Thoracic aorta (tissue), 2 donors: Measurements from ENCODE around the gene CDH2. TPM values are rescaled to one million over a fixed set of nuclear protein-coding genes. Genes with fewer than 3 reads are reported as not detected.

ENCODE experiments used
- ATAC-seq: fragments of 150-250 bp; one replicate; pipeline ENCODE4 v1.8.0; 2017; ENCODE audit warnings: low read depth; ENCODE audit not compliant: insufficient number of reproducible peaks, low FRiP score
- DNase-seq: peaks from one replicate; pipeline ENCODE4 v3.0.0-alpha.2; 2020; ENCODE audit warnings: low spot score
- H3K27ac ChIP-seq, 2 donors: fragments of 200-600 bp; sonication (generic); 1 replicate in 1 of 2; 2 replicates in 1 of 2; pipeline ENCODE4 v1.5.1; 2016; ENCODE audit warnings: mild to moderate bottlenecking in 2 of 2, moderate library complexity in 2 of 2
- H3K27me3 ChIP-seq: fragments of 200-600 bp; sonication (generic); replicated peaks from 2 replicates; pipeline ENCODE4 v1.6.0; 2016; ENCODE audit warnings: mild to moderate bottlenecking; ENCODE audit not compliant: insufficient read depth
- H3K36me3 ChIP-seq: fragments of 200-600 bp; sonication (generic); one replicate; pipeline ENCODE4 v1.5.1; 2016
- H3K4me1 ChIP-seq, 2 donors: fragments of 200-600 bp; sonication (generic); 1 replicate in 1 of 2; 2 replicates in 1 of 2; pipeline versions ENCODE4 v1.5.1 to v1.6.0; 2016; ENCODE audit warnings: low read depth in 2 of 2, mild to moderate bottlenecking in 1 of 2; ENCODE audit not compliant: control insufficient read depth in 1 of 2
- H3K4me3 ChIP-seq: fragments of 200-600 bp; sonication (generic); 2 replicates; pipeline ENCODE4 v1.5.1; 2016; ENCODE audit warnings: mild to moderate bottlenecking
- H3K9me3 ChIP-seq: fragments of 200-600 bp; sonication (generic); 2 replicates; pipeline ENCODE4 v1.5.1; 2016
- CTCF ChIP-seq: fragments of 200-600 bp; sonication (generic); IDR thresholded peaks from one replicate; pipeline ENCODE4 v1.5.1; 2019; ENCODE audit warnings: antibody characterized with exemption
- total RNA-seq, 2 donors: library from RNA; depleted of rRNA; stranded (reverse); fragments of >200 nt; gene quantifications; one replicate each; pipeline versions ENCODE4 v1.1.0 to v1.2.3, GENCODE V29; 2016

The CDH2 gene
- total RNA-seq, 2 donors from 2014 or later: 25.9 to 37.9 TPM

GRCh38 chr18:28068207-28068606 lies 108.7 kb downstream of the CDH2 start:
- no peaks in the 10 kb centered on the region for H3K36me3 ChIP-seq
- no peak for TF ChIP-seq CTCF
- no peak for DNase-seq
- no peak overlapping the region for H3K27ac ChIP-seq
- ATAC-seq: no peak
- H3K4me3 ChIP-seq: no peak overlapping the region
- no peaks in the 10 kb centered on the region for H3K27me3 ChIP-seq
- peaks cover 3 to 10% of the 10 kb centered on the region in 2 donors for H3K4me1 ChIP-seq
- no peaks in the 10 kb centered on the region for H3K9me3 ChIP-seq

- no peaks in the 10 kb centered on the region for H3K36me3 ChIP-seq
- H3K9me3 ChIP-seq: no peaks in the 10 kb centered on the region
- ATAC-seq (no peak), DNase-seq (no peak)
- H3K4me3 ChIP-seq: no peak overlapping the region
- no peaks in the 10 kb centered on the region for H3K27me3 ChIP-seq
- no peak for TF ChIP-seq CTCF
- no peak overlapping the region for H3K27ac ChIP-seq
- H3K4me1 ChIP-seq: peaks cover 3 to 10% of the 10 kb centered on the region in 2 donors
Observed at GRCh38 chr18:28067346-28067745, 109.6 kb downstream of the CDH2 start.

GRCh38 chr18:28065793-28066186 lies 111.1 kb downstream of the CDH2 start:
- ATAC-seq: no peak
- no peaks in the 10 kb centered on the region for H3K27me3 ChIP-seq
- no peak for DNase-seq
- H3K4me1 ChIP-seq: peaks cover 3 to 10% of the 10 kb centered on the region in 2 donors
- no peaks in the 10 kb centered on the region for H3K9me3 ChIP-seq
- H3K36me3 ChIP-seq: no peaks in the 10 kb centered on the region
- no peak overlapping the region for H3K4me3 ChIP-seq
- no peak overlapping the region for H3K27ac ChIP-seq
- no peak for TF ChIP-seq CTCF

- DNase-seq (no peak), ATAC-seq (no peak)
- H3K9me3 ChIP-seq: no peaks in the 10 kb centered on the region
Observed at GRCh38 chr18:28065031-28065792, 111.7 kb downstream of the CDH2 start.

GRCh38 chr18:28063926-28064325 lies 113.0 kb downstream of the CDH2 start:
- no peaks in the 10 kb centered on the region for H3K27me3 ChIP-seq
- ATAC-seq (no peak), DNase-seq (no peak)
- H3K4me3 ChIP-seq: no peak overlapping the region
- H3K27ac ChIP-seq: no peak overlapping the region
- TF ChIP-seq CTCF: no peak
- H3K4me1 ChIP-seq: peaks cover 3 to 10% of the 10 kb centered on the region in 2 donors
- no peaks in the 10 kb centered on the region for H3K9me3 ChIP-seq
- no peaks in the 10 kb centered on the region for H3K36me3 ChIP-seq

More at GRCh38 chr18:28065031-28065792, 111.7 kb downstream of the CDH2 start:
- Histone ChIP-seq H3K27me3 (no peaks in the 10 kb centered on the region), H3K4me1 (peaks cover 3 to 10% of the 10 kb centered on the region in 2 donors), H3K4me3 (no peak overlapping the region), H3K27ac (no peak overlapping the region), H3K36me3 (no peaks in the 10 kb centered on the region)
- TF ChIP-seq CTCF: no peak
